Naive B cell (primary cell): ENCODE data around the gene PCP4. TPM values are rescaled to one million over a fixed set of nuclear protein-coding genes. Genes with fewer than 3 reads are reported as not detected.
"Not testable (repeated sequence)": the region's sequence is repeated elsewhere in the genome, so short reads cannot be mapped to it uniquely, and the experiment has no call there.

Source experiments
- ATAC-seq, 2 donors: fragments of 150-1000 bp; cut with Tn5 transposase; 2 replicates each; pipeline ENCODE4 v1.10.0; 2021; ENCODE audit warnings: low read depth in 2 of 2, mild to moderate bottlenecking in 2 of 2, moderate library complexity in 2 of 2
- DNase-seq: peaks from one replicate; pipeline ENCODE4 v3.0.0; 2022
- H3K27ac Mint-ChIP-seq, 6 donors: one replicate each; pipeline ENCODE4 v1.8.0; 2020 to 2022; ENCODE audit warnings: mild to moderate bottlenecking in 6 of 6, mixed read lengths in 6 of 6, moderate library complexity in 5 of 6, inconsistent platforms in 2 of 6
- H3K27me3 Mint-ChIP-seq, 3 donors: one replicate each; pipeline ENCODE4 v1.8.0; 2021 to 2022; ENCODE audit warnings: mixed read lengths in 3 of 3, mild to moderate bottlenecking in 1 of 3
- H3K36me3 Mint-ChIP-seq, 2 donors: one replicate each; pipeline ENCODE4 v1.8.0; 2020 to 2022; ENCODE audit warnings: mixed read lengths in 2 of 2, inconsistent platforms in 1 of 2, mild to moderate bottlenecking in 1 of 2
- H3K4me1 Mint-ChIP-seq, 3 donors: one replicate each; pipeline ENCODE4 v1.8.0; 2020 to 2022; ENCODE audit warnings: mixed read lengths in 3 of 3, inconsistent platforms in 1 of 3, mild to moderate bottlenecking in 1 of 3, moderate library complexity in 1 of 3
- H3K4me3 Mint-ChIP-seq, 8 donors: one replicate each; pipeline ENCODE4 v1.8.0; 2020 to 2022; ENCODE audit warnings: mild to moderate bottlenecking in 8 of 8, mixed read lengths in 8 of 8, moderate library complexity in 8 of 8, inconsistent platforms in 2 of 8
- H3K9me3 Mint-ChIP-seq, 7 donors: one replicate each; pipeline ENCODE4 v1.8.0; 2020 to 2022; ENCODE audit warnings: mixed read lengths in 7 of 7, mild to moderate bottlenecking in 5 of 7, inconsistent platforms in 2 of 7, moderate library complexity in 1 of 7
- polyA plus RNA-seq, 6 donors: library from polyadenylated mRNA; unstranded; fragments of 300-500 nt; fragmentation: Illumina TruSeq; gene quantifications; one replicate each; pipeline ENCODE4 v1.2.3, GENCODE V29; 2021; ENCODE audit warnings: low read depth in 6 of 6

The PCP4 gene
- polyA plus RNA-seq, 6 donors from 2014 or later = not detected

DNA sequence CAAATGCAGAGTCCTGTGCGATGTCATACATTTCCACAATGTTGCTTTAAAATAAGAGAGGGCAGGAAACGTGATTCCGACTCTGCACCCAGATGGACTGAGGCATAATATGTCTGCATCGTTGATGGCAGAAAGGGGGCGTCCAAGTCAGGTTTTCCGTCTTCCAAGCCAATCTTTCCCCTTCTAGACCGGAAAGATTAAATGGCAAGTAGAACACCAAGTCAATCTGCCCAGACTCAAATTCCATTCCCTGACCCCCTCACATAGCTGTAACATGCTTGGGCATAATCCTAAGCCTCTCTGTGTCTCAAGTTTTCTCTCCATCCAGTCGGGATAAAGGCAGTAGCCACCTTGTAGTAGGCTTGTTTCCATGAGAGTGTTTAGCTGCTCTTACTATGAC lies 14.4 kb downstream of the PCP4 start:
- Mint-ChIP-seq H3K27me3 (no peaks in the 10 kb centered on the region), H3K36me3 (no peaks in the 10 kb centered on the region), H3K4me3 (no peak overlapping the region), H3K27ac (peak overlapping the region in 1 of 6 donors; percentile 62), H3K9me3 (peaks cover 0 to 2% (median 0%) of the 10 kb centered on the region in 7 donors), H3K4me1 (no peaks in the 10 kb centered on the region)
- DNase-seq (no peak), ATAC-seq (no peak)

DNA sequence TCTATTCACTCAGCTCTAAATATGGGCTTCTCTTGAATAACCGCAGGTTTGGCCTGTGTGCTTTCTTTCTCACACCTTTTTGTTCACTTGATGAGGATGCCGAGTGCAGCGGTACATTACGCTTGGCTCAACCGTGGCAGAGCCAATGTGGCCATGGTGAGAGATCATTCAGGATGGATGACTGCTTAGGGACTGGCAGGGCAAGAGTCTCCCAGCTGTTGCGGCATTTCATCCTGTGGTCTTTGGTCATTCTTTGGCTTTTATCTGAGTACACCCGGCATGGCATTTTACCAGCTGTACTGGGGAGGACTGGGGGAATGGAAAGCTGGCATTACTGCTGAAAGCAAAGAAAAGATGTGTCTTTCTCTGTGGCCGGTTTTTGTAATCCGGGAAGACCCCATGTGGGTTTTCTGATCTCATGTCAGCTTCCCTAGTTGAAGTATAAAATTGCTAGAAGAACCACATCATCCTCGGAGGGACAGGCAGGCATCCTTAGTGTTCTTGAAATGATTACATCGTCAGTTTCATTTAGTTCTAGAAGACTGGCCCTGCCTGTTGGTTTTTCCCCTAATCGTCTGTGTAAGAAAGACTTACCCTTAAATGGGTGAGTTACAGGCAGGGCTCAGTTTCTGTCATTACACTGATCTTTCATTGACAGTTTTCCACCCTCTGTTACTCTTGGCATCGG lies 15.1 kb downstream of the PCP4 start:
- Mint-ChIP-seq H3K9me3 (peaks cover 0 to 2% (median 0%) of the 10 kb centered on the region in 7 donors), H3K27ac (no peak overlapping the region), H3K27me3 (no peaks in the 10 kb centered on the region)

DNA sequence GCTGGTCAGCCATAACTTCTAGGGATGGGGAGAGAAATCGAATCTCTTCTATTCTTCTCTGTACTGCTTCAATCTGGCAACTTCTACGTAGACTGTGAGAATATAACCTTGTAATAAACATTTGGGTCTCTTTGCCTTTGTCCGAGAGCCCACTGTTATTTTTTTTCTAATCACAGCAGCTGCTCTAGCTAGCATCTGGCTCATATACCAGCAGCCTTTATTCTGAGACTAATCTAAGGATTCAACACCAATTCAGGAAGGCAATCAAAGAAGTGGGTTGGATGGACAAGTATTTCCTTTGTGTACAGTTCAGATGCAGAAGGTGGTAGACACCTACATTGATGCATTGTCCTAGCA lies 15.6 kb downstream of the PCP4 start:
- Mint-ChIP-seq H3K9me3 (peaks cover 0 to 2% (median 0%) of the 10 kb centered on the region in 7 donors), H3K27ac (no peak overlapping the region), H3K27me3 (no peaks in the 10 kb centered on the region), H3K36me3 (no peaks in the 10 kb centered on the region), H3K4me3 (no peak overlapping the region), H3K4me1 (no peaks in the 10 kb centered on the region)
- DNase-seq = no peak
- ATAC-seq = no peak

More for the DNA sequence above, 15.1 kb downstream of the PCP4 start:
- Mint-ChIP-seq H3K4me3 (no peak overlapping the region), H3K4me1 (no peaks in the 10 kb centered on the region), H3K36me3 (no peaks in the 10 kb centered on the region)
- ATAC-seq (no peak), DNase-seq (no peak)

DNA sequence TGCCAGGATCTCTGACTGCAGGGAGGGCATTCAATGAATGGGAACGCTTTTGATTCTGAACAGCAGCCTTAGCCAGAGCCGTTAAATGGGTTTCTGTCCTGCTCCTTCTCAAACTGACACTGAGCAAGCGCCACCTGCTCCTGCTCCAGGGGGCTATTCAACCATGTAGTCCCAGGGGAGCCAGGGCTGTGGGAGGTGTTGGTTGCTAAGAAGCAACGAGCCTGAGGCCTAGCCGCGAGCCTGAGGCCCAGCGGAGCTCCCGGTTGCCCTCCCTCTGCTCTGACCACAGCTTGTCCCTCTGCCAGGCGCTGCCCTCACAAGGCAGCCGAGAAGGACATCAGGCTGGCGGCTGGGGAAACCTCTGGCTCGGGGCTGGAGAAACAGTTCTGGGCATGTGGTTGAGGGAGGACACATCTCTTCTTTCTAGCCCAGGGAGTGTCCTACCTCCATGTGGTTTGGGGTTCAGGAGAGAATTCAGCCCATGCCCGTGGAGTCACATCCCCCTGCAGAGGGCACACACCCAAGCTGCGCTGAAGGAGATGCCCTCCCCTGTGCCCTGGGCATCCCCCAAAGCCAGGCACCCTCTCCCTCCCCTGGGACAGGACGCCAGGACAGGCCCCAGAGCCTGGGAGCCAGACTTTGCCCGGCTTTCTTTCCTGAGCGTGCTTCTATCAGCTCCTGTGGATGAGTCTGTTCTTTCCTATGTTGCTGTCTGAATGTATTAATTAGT lies 18.0 kb downstream of the PCP4 start:
- Mint-ChIP-seq H3K27me3 (peaks cover 0 to 4% (median 0%) of the 10 kb centered on the region in 3 donors), H3K4me3 (no peak overlapping the region), H3K4me1 (no peaks in the 10 kb centered on the region), H3K9me3 (no peaks in the 10 kb centered on the region), H3K27ac (no peak overlapping the region), H3K36me3 (no peaks in the 10 kb centered on the region)
- DNase-seq = no peak
- ATAC-seq = no peak

DNA sequence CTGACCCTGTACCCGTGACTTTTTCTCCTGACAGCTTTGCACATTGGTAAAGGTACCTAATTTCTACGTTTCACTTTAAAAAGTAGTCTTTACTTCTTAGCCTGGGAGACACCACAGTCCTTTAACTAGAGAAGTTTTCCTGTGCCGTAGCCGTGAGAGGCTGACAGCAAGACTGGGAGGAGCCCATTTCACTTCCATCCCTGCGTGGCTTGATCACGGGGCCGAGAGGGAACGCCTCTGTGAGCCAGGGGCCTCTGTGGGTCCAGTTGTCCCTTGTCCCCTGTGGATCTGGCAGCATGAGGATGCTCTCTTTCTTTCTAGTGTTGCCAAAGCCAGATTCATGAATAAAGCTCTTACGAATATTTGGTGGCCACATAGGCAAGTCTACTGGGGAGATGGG lies 21.6 kb downstream of the PCP4 start:
- Mint-ChIP-seq H3K4me1 (no peaks in the 10 kb centered on the region), H3K9me3 (no peaks in the 10 kb centered on the region), H3K36me3 (no peaks in the 10 kb centered on the region), H3K27ac (no peak overlapping the region), H3K4me3 (no peak overlapping the region), H3K27me3 (peaks cover 0 to 4% (median 0%) of the 10 kb centered on the region in 3 donors)
- ATAC-seq = no peak
- no peak for DNase-seq

DNA sequence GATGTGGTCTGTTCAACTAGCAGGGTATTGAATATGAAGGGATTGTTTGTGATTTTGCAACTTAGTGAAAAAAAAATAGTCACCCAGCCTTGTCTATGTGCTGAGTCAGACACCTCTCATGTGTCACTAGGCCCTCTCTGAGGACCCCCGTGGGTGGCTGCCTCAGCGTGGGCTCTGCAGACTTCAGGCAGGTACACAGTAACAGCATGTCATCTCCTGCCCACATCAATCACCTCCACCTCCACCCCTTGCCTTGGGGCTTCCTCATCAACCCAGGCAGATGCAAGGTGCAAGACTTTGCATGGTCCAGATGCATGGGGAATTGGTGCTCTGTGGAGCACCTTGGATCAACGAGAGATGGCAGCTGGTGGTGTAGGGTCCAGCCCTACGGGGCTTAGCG lies 23.9 kb downstream of the PCP4 start:
- ATAC-seq (no peak), DNase-seq (no peak)
- H3K4me1 Mint-ChIP-seq = no peaks in the 10 kb centered on the region
- H3K36me3 Mint-ChIP-seq = no peaks in the 10 kb centered on the region
- H3K4me3 Mint-ChIP-seq = no peak overlapping the region
- peaks cover 0 to 6% (median 0%) of the 10 kb centered on the region in 7 donors for H3K9me3 Mint-ChIP-seq
- peaks cover 0 to 8% (median 4%) of the 10 kb centered on the region in 3 donors for H3K27me3 Mint-ChIP-seq
- H3K27ac Mint-ChIP-seq = peak overlapping the region in 1 of 6 donors; percentile 20

DNA sequence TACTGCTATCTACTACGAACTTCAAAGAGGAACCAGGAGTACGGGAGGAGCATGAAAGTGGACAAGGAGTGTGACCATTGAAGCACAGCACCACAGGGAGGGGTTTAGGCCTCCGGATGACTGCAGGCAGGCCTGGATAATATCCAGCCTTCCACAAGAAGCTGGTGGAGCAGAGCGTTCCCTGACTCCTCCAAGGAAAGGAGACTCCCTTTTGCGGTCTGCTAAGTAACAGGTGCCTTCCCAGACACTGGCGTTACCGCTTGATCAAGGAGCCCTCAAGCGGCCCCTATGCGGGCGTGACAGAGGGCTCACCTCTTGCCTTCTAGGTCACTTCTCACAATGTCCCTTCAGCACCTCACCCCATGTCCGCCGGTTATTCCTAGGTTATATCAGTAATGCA lies 24.6 kb downstream of the PCP4 start:
- not testable (repeated sequence) for H3K4me1 Mint-ChIP-seq, H3K9me3 Mint-ChIP-seq

DNA sequence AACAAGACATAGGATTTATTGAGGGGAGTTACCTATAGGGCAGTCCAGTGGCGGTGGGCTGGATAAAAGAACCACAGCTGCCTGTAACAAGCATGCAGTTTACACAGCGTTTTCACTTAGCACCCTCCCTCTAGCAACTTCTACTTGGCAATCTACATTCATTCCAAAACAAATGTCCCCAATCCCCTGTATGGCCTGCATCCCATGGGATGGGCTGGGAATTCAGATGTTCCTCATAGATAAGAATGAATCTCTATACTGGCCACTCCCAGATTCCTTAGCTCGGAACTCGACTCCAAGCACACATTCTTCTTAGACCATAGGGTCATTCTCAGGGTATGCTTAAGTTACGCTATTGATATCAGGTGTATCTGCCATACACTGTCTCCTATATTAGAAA lies 33.3 kb downstream of the PCP4 start:
- no peak overlapping the region for H3K4me3 Mint-ChIP-seq
- ATAC-seq (no peak), DNase-seq (no peak)
- peaks cover 0 to 3% (median 0%) of the 10 kb centered on the region in 3 donors for H3K27me3 Mint-ChIP-seq
- no peaks in the 10 kb centered on the region for H3K36me3 Mint-ChIP-seq
- H3K27ac Mint-ChIP-seq = no peak overlapping the region
- peaks cover 0 to 3% (median 0%) of the 10 kb centered on the region in 7 donors for H3K9me3 Mint-ChIP-seq
- no peaks in the 10 kb centered on the region for H3K4me1 Mint-ChIP-seq

More for the DNA sequence above, 24.6 kb downstream of the PCP4 start:
- H3K27ac Mint-ChIP-seq, H3K27me3 Mint-ChIP-seq, DNase-seq, ATAC-seq, H3K4me3 Mint-ChIP-seq, H3K36me3 Mint-ChIP-seq: not testable (repeated sequence)

DNA sequence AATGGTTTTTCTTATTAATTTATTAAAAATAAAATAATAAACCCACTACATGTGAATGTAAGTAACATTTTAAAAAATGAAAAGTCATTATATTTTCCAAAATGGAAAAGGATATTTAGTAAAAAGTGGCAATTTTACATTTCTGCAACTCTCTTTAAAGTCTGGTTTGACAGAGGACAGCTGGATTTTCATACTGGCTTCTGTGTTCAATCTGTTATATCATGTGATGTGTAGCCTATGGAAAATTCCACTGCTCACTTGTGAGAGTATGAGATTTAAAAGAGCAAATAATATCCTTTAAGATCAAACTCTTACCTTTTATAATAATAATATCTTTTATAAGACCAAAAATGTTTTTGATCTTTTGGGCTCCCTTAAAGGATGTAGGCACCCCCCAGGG lies 33.7 kb downstream of the PCP4 start:
- H3K36me3 Mint-ChIP-seq = no peaks in the 10 kb centered on the region
- ATAC-seq (no peak), DNase-seq (no peak)
- no peak overlapping the region for H3K27ac Mint-ChIP-seq
- peaks cover 0 to 3% (median 0%) of the 10 kb centered on the region in 3 donors for H3K27me3 Mint-ChIP-seq
- H3K9me3 Mint-ChIP-seq = peaks cover 0 to 3% (median 0%) of the 10 kb centered on the region in 7 donors
- no peak overlapping the region for H3K4me3 Mint-ChIP-seq
- H3K4me1 Mint-ChIP-seq = no peaks in the 10 kb centered on the region

DNA sequence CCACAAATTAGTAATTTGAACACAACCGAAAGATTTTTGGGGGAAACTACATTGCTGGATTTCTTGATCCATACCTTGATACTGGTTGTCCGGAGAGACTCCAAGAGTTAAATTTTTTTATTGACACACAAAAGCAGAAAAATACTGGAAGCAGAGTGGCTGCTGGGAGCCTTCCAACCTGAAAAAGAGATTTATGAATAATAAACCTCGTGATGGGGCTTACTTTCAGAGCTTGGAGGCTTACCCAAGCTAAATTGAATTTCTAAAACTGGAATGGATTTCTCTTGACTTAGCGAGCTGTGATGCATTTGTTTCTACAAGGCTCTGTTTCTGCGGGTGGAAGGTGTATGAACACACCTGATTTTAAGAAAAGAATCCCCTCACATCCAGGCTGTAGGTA lies 35.7 kb downstream of the PCP4 start:
- Mint-ChIP-seq H3K4me1 (peaks cover 0 to 1% (median under 1%) of the 10 kb centered on the region in 3 donors), H3K27ac (no peak overlapping the region), H3K36me3 (no peaks in the 10 kb centered on the region), H3K27me3 (peaks cover 0 to 3% (median 0%) of the 10 kb centered on the region in 3 donors), H3K4me3 (no peak overlapping the region), H3K9me3 (peaks cover 0 to 3% (median 0%) of the 10 kb centered on the region in 7 donors)
- DNase-seq = no peak
- no peak for ATAC-seq

DNA sequence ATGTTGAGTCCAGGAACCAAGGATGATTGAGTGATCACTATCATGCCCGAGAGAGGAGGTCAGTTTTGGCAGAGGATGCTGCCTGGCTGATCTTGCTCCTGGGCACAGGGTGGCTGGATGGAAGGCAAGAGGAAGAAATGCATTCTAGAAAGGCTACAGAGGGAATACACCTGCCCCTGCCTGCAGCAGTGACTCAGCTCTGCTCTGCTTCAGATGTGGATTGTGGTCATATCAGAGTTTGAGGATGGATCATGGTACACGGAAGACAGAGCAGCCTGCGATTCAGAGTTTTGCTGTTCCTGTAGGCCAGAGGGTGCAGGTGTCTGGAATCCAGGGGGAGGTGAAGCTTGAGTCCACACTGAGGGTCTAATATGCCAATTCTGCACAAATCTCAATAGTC lies 37.2 kb downstream of the PCP4 start:
- Mint-ChIP-seq H3K27ac (no peak overlapping the region), H3K4me3 (no peak overlapping the region), H3K9me3 (peaks cover 0 to 3% (median 0%) of the 10 kb centered on the region in 7 donors), H3K4me1 (peaks cover 0 to 16% (median 10%) of the 10 kb centered on the region in 3 donors), H3K27me3 (peaks cover 0 to 3% (median 0%) of the 10 kb centered on the region in 3 donors), H3K36me3 (no peaks in the 10 kb centered on the region)
- ATAC-seq (no peak), DNase-seq (no peak)

DNA sequence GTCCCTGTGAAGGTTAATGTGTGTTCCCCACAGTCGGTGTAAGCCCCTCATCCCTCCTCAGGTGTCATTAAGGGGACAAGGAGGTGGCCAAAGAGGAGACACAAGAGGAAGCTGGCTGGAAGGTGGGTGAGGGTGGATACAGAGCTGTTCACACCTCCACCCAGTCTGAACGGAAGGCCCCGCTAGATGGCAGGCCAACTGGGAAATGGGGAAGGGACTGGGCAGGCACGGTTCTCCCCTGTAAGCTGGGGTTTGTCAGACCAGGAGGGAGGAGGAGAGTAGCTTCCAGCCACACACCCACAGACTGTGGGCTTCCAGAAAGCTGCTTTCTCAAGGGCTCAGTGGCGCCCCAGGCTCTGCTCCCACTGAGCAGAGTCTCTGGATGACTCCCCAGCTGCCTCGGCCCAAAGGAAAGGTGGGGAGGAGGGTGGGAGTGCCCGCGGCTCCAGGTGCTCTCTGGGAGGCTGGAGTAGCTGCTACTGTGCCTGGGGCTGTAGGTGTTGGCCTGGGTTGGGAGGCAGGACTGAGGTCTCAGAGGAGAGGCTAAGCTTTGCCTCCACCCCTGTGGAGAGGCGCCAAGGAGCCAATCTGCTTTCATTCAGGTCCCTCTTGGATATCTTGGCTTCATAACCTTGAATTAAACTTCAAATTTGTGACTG lies 41.2 kb downstream of the PCP4 start:
- Mint-ChIP-seq H3K4me1 (peaks cover 0 to 21% (median 11%) of the 10 kb centered on the region in 3 donors), H3K4me3 (peak overlapping the region in 1 of 8 donors; percentile 75), H3K36me3 (no peaks in the 10 kb centered on the region), H3K27ac (peak overlapping the region in 1 of 6 donors; percentile 94), H3K27me3 (peaks cover 0 to 9% (median 0%) of the 10 kb centered on the region in 3 donors), H3K9me3 (peaks cover 0 to 3% (median 0%) of the 10 kb centered on the region in 7 donors)
- no peak for DNase-seq
- ATAC-seq = no peak

DNA sequence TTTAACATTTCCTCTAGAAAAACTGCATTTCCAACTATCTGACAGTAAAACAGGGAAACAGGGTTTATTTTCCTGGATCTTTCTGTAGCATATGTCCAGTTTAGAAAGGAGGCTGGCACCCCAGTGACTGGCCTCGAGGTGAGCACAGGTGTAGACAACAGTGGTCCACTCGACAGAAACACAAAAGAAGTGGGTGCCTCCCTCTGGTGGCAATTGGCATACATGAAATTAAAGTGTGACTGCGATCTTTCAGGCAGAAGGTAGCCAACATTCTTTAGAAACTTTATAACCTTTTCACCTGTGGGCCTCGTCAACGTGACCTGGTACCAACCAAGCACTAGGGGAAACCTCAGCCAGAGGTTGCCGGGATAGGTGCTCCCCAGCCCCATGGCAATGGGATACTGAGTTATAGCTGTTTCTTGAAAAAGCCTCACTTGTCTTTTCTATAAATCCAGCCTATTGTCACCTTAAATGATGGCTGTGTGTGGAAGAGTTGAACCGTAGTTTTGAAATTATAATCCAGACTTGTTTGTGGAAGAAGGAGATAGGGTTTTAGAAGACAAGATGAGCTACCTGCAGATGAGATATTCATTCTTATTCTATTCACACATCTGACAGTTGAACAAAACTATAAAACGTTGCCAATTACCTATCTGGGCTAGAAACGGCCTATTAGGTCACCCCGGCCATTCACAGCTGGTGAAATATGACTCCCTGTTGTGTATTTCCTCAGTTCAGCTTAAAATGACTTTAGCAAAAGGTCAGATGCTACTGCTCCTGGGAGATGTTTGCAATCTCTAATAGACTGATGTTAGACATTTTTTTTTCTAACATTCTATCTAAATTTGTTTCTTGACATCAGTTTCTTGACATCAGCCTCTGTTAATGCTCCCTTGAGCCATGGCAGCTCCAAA lies 44.3 kb downstream of the PCP4 start:
- ATAC-seq (no peak), DNase-seq (no peak)
- H3K27me3 Mint-ChIP-seq = peaks cover 0 to 11% (median 0%) of the 10 kb centered on the region in 3 donors

More for the DNA sequence above, 44.3 kb downstream of the PCP4 start:
- peaks cover 0 to 21% (median 11%) of the 10 kb centered on the region in 3 donors for H3K4me1 Mint-ChIP-seq
- H3K4me3 Mint-ChIP-seq = no peak overlapping the region
- no peaks in the 10 kb centered on the region for H3K36me3 Mint-ChIP-seq
- peaks cover 0 to 11% (median 2%) of the 10 kb centered on the region in 7 donors for H3K9me3 Mint-ChIP-seq
- no peak overlapping the region for H3K27ac Mint-ChIP-seq
